ENCODE measurements around the gene BSN. TPM values are rescaled to one million over a fixed set of nuclear protein-coding genes. Genes with fewer than 3 reads are reported as not detected.
A peak's percentile ranks its signal among the peaks of the same experiment; 100 is the strongest.

Gene BSN
- total and polyA plus RNA-seq, 11 donors: 0.12 to 1.6 (median 0.75) TPM

DNA sequence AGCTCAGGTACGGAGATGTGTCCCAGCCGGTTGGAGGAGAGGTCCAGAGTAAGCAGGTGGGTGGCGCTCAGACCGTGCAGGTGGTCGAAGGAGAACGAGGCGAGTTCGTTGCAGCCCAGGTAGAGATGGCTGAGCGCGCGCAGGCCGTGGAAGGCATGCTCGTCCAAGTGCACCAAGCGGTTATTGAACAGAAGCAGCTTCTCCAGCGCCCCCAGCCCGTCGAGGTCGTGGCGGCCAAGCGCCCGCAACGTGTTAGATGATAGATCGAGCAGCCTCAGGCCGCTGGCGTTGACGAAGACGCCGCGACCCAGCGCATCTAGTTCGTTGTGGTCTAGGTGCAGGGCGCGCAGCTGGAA, 164.6 kb downstream of the BSN start:
- TF ChIP-seq POLR2A (IDR thresholded peaks at IDR 0.05): no peak
- TF ChIP-seq, protein P1, sequence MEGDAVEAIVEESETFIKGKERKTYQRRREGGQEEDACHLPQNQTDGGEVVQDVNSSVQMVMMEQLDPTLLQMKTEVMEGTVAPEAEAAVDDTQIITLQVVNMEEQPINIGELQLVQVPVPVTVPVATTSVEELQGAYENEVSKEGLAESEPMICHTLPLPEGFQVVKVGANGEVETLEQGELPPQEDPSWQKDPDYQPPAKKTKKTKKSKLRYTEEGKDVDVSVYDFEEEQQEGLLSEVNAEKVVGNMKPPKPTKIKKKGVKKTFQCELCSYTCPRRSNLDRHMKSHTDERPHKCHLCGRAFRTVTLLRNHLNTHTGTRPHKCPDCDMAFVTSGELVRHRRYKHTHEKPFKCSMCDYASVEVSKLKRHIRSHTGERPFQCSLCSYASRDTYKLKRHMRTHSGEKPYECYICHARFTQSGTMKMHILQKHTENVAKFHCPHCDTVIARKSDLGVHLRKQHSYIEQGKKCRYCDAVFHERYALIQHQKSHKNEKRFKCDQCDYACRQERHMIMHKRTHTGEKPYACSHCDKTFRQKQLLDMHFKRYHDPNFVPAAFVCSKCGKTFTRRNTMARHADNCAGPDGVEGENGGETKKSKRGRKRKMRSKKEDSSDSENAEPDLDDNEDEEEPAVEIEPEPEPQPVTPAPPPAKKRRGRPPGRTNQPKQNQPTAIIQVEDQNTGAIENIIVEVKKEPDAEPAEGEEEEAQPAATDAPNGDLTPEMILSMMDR (IDR thresholded peaks at IDR 0.05): no peak
- ATAC-seq (peak in 1 of 4 donors; percentile 0), DNase-seq (peak in 1 of 5 donors; percentile 61)
- peaks cover 0 to 52% (median 38%) of the 10 kb centered on the region in 9 donors for H3K36me3 ChIP-seq
- H3K27me3 ChIP-seq: no peaks in the 10 kb centered on the region
- 11 to 17% (median 13%) methylated on average over 33 of the region's 33 CpGs for WGBS, 4 donors
- peak overlapping the region; percentile 29 to 72 (median 63) for H3K4me3 ChIP-seq
- intact Hi-C loops (cut with DNase I): loop anchor here in 2 of 10 donors (10.0 kb wide), 2 partner anchors 116 to 186 kb away; partner anchors contain the start of gene MST1R (in 1 of the 2)
- peaks cover 13 to 36% (median 21%) of the 10 kb centered on the region in 12 donors for H3K4me1 ChIP-seq
- H3K27ac ChIP-seq: peak overlapping the region in 3 of 12 donors; percentile 60 to 72 (median 64)
- no peaks in the 10 kb centered on the region for H3K9me3 ChIP-seq

DNA sequence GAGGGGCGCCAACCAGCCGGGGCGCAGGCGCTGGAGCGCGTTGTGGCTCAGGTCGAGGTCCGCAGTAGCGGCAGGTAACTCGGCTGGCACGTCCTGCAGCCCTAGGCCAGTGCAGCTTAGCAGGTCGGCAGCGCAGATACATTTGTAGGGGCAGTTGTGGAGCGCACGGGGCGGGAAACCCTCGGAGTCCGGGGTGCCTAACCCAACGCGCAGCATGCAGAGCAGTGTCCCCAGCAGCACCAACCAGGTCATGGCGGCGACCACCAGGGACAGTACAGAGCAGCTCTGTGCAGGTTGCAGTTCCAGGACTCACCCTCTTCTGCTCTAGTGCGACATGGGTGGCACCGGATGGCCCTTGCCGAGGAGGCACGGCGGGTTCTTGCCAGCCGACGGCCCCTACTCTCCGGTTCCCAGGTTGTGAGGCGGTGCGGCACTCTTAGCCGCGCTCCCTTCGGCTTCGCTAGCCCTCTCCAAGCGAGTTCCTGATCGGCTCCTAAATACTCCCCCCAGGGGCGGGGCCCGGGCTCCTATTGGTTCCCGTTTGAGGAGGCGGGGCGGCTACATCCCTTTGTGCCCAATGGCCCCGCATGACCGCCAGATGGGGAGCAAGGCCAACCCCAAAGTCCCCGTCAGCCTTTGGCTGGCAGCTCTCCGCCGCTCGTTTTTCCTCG, 165.1 kb downstream of the BSN start, which contains the start of gene AMIGO3:
Gene AMIGO3, minus strand, starts transcription at position 471 of the 671 bp plus-strand sequence. Its CDS starts 219 bp downstream, at position 252.
- Histone ChIP-seq H3K36me3 (peaks cover 0 to 46% (median 36%) of the 10 kb centered on the region in 9 donors), H3K27me3 (no peaks in the 10 kb centered on the region), H3K9me3 (no peaks in the 10 kb centered on the region), H3K4me1 (peaks cover 13 to 37% (median 23%) of the 10 kb centered on the region in 12 donors), H3K4me3 (peak within 1 kb of the TSS; percentile 29 to 72 (median 63)), H3K27ac (peak within 1 kb of the TSS in 10 of 12 donors; percentile 24 to 79 (median 66))
- DNase-seq: peak; percentile 95 to 99 (median 97)
- intact Hi-C loops (cut with DNase I): loop anchor here in 2 of 10 donors (10.0 kb wide), 2 partner anchors 115 to 185 kb away; partner anchors contain the start of gene MST1R (in 1 of the 2)
- 0 to 2% (median 1%) methylated on average over 19 to 50 of the region's 50 CpGs for WGBS, 4 donors
- TF ChIP-seq POLR2A (IDR thresholded peaks at IDR 0.05): peak; percentile 7 to 96
- TF ChIP-seq, protein P1 (IDR thresholded peaks at IDR 0.05): peak; percentile 8 to 69 (median 54)
- peak; percentile 71 to 87 (median 79) for ATAC-seq

Other genes starting within 250 kb of the BSN start
- gene USP4, start 214.4 kb upstream of the BSN start, total RNA-seq: 10 to 100 TPM; 17.3 to 48.6 (median 37.2) TPM
- gene USP4, start 214.4 kb upstream of the BSN start, polyA plus RNA-seq: 10 to 100 TPM; 24.3 to 27.8 TPM
- gene GPX1, start 196.1 kb upstream of the BSN start, total RNA-seq: 100 to 1,000 TPM in 8 of 9 donors, 10 to 100 TPM in 1; 86.3 to 341 (median 124) TPM
- gene GPX1, start 196.1 kb upstream of the BSN start, polyA plus RNA-seq: 100 to 1,000 TPM; 174 to 189 TPM
- gene RHOA, start 142.5 kb upstream of the BSN start, total RNA-seq: 100 to 1,000 TPM; 224 to 479 (median 291) TPM
- gene RHOA, start 142.5 kb upstream of the BSN start, polyA plus RNA-seq: 100 to 1,000 TPM; 106 to 406 TPM
- 10 to 100 TPM; 13.2 to 25.3 (median 16.7) TPM for gene TCTA, start 142.1 kb upstream of the BSN start, total RNA-seq
- gene TCTA, start 142.1 kb upstream of the BSN start, polyA plus RNA-seq: 10 to 100 TPM; 13.1 to 19.1 TPM
- 10 to 100 TPM; 10.3 to 39.9 (median 21.5) TPM for gene AMT, start 132.0 kb upstream of the BSN start, total RNA-seq
- 10 to 100 TPM in 1 of 2 donors, 1 to 10 TPM in 1; 3.5 to 13.1 TPM for gene AMT, start 132.0 kb upstream of the BSN start, polyA plus RNA-seq
- 10 to 100 TPM in 7 of 9 donors, 1 to 10 TPM in 2; 4.7 to 21.0 (median 18.8) TPM for gene NICN1, start 125.2 kb upstream of the BSN start, total RNA-seq
- 10 to 100 TPM in 1 of 2 donors, 1 to 10 TPM in 1; 8.2 to 11.8 TPM for gene NICN1, start 125.2 kb upstream of the BSN start, polyA plus RNA-seq
- 100 to 1,000 TPM; 122 to 218 (median 141) TPM for gene DAG1, start 84.2 kb upstream of the BSN start, total RNA-seq
- 100 to 1,000 TPM in 1 of 2 donors, 10 to 100 TPM in 1; 39.9 to 124 TPM for gene DAG1, start 84.2 kb upstream of the BSN start, polyA plus RNA-seq
- gene APEH, start 119.9 kb downstream of the BSN start, total RNA-seq: 100 to 1,000 TPM in 6 of 9 donors, 10 to 100 TPM in 3; 74.6 to 136 (median 105) TPM
- 10 to 100 TPM; 18.3 to 84.9 TPM for gene APEH, start 119.9 kb downstream of the BSN start, polyA plus RNA-seq
- 10 to 100 TPM in 1 of 9 donors, 1 to 10 TPM in 8; 1.8 to 29.4 (median 3.2) TPM for gene MST1, start 135.0 kb downstream of the BSN start, total RNA-seq
- gene MST1, start 135.0 kb downstream of the BSN start, polyA plus RNA-seq: 1 to 10 TPM; 2.0 to 4.4 TPM
- 10 to 100 TPM; 44.6 to 61.4 (median 49.5) TPM for gene RNF123, start 135.1 kb downstream of the BSN start, total RNA-seq
- gene RNF123, start 135.1 kb downstream of the BSN start, polyA plus RNA-seq: 10 to 100 TPM; 27.7 to 28.5 TPM
- gene AMIGO3, start 165.2 kb downstream of the BSN start, total RNA-seq: 1 to 10 TPM in 1 of 9 donors, under 1 TPM in 2, not detected in 6; 0.14 to 1.4 (median 0.40) TPM
- gene AMIGO3, start 165.2 kb downstream of the BSN start, polyA plus RNA-seq: under 1 TPM; 0.69 to 0.76 TPM
- 10 to 100 TPM in 8 of 9 donors, 1 to 10 TPM in 1; 9.4 to 21.8 (median 13.7) TPM for gene GMPPB, start 169.5 kb downstream of the BSN start, total RNA-seq
- gene GMPPB, start 169.5 kb downstream of the BSN start, polyA plus RNA-seq: 10 to 100 TPM in 1 of 2 donors, 1 to 10 TPM in 1; 7.6 to 53.7 TPM
- gene IP6K1, start 232.1 kb downstream of the BSN start, total RNA-seq: 10 to 100 TPM; 12.6 to 36.6 (median 20.4) TPM
- gene IP6K1, start 232.1 kb downstream of the BSN start, polyA plus RNA-seq: 10 to 100 TPM in 1 of 2 donors, 1 to 10 TPM in 1; 8.9 to 29.3 TPM
- not detected for gene CDHR4, start 245.4 kb downstream of the BSN start, total RNA-seq
- not detected for gene CDHR4, start 245.4 kb downstream of the BSN start, polyA plus RNA-seq
- 1 to 10 TPM; 1.1 to 5.0 (median 3.3) TPM for gene INKA1, start 248.8 kb downstream of the BSN start, total RNA-seq
- gene INKA1, start 248.8 kb downstream of the BSN start, polyA plus RNA-seq: 1 to 10 TPM; 3.0 to 4.2 TPM

All from heart left ventricle (tissue), 16 donors.